Activated CD8-positive, alpha-beta T cell treated with anti-CD3 and anti-CD28 coated beads for 36 hours (primary cell): Measurements from ENCODE around the gene RBM15. TPM values are rescaled to one million over a fixed set of nuclear protein-coding genes. Genes with fewer than 3 reads are reported as not detected.

ENCODE experiments used
- ATAC-seq: fragments of 200-7000 bp; cut with Tn5 transposase; one replicate; pipeline ENCODE4 v1.10.0; 2021; ENCODE audit warnings: mild to moderate bottlenecking, moderate library complexity
- CTCF ChIA-PET: fragments of 350-600 bp; sonication (Branson Sonifier 250); formaldehyde crosslinking; loops from one replicate; lab custom pipeline; 2021; ENCODE audit warnings: antibody characterized with exemption; lab: Charles Lee
- POLR2A ChIA-PET: fragments of 350-600 bp; sonication (Branson Sonifier 250); formaldehyde crosslinking; loops from one replicate; lab custom pipeline; 2021; ENCODE audit warnings: antibody characterized with exemption; lab: Charles Lee
- DNase-seq: peaks from one replicate; pipeline ENCODE4 v3.0.0-alpha.2; 2020
- H3K27ac Mint-ChIP-seq: one replicate; pipeline ENCODE4 v1.8.0; 2021; ENCODE audit warnings: mild to moderate bottlenecking, mixed read lengths
- H3K27me3 Mint-ChIP-seq: one replicate; pipeline ENCODE4 v1.8.0; 2021; ENCODE audit warnings: mixed read lengths
- H3K36me3 Mint-ChIP-seq: one replicate; pipeline ENCODE4 v1.8.0; 2021; ENCODE audit warnings: low read depth, mixed read lengths
- H3K4me1 Mint-ChIP-seq: one replicate; pipeline ENCODE4 v1.8.0; 2021; ENCODE audit warnings: low read depth, mixed read lengths
- H3K4me3 Mint-ChIP-seq: one replicate; pipeline ENCODE4 v1.8.0; 2021; ENCODE audit warnings: mild to moderate bottlenecking, moderate library complexity, mixed read lengths
- H3K9me3 Mint-ChIP-seq: one replicate; pipeline ENCODE4 v1.8.0; 2021; ENCODE audit warnings: mixed read lengths
- CTCF ChIP-seq: fragments of 200-600 bp; IDR thresholded peaks from one replicate; pipeline ENCODE4 v1.8.0; 2022; ENCODE audit warnings: antibody characterized with exemption, mild to moderate bottlenecking
- intact Hi-C: fragments of 100-400 bp; cut with micrococcal nuclease; formaldehyde crosslinking; loops from one replicate; pipeline ENCODE4 v1.10.0; 2022
- total RNA-seq, 2 experiments: library from RNA; stranded (reverse); gene quantifications; one replicate each; pipeline ENCODE4 v1.2.3, GENCODE V29; 2021

The RBM15 gene
- total RNA-seq, 2 experiments from 2014 or later = 70.8 to 72.5 TPM

GRCh38 chr1:110383251-110383990 lies 44.2 kb downstream of the RBM15 start:
- Mint-ChIP-seq H3K4me1 (peaks cover 15% of the 10 kb centered on the region), H3K9me3 (no peaks in the 10 kb centered on the region), H3K27me3 (no peaks in the 10 kb centered on the region), H3K4me3 (no peak overlapping the region), H3K27ac (peak overlapping the region; percentile 60), H3K36me3 (peaks cover 18% of the 10 kb centered on the region)
- ATAC-seq (peak; percentile 37), DNase-seq (no peak)
- intact Hi-C loops = no loop called here
- no peak for TF ChIP-seq CTCF
- ChIA-PET POLR2A (interaction anchor here (0.6 to 1.0 kb wide), 3 partner anchors 15 to 32 kb away, joined by 3 to 5 read pairs (median 4); no protein-coding TSS in a partner anchor), CTCF (interaction anchor here (1.1 to 2.2 kb wide), 5 partner anchors 16 to 187 kb away, joined by 3 to 5 read pairs (median 4); partner anchors contain the start of gene RBM15)

GRCh38 chr1:110384581-110385321 lies 45.6 kb downstream of the RBM15 start:
- H3K36me3 Mint-ChIP-seq = peaks cover 10% of the 10 kb centered on the region
- no peaks in the 10 kb centered on the region for H3K9me3 Mint-ChIP-seq
- TF ChIP-seq CTCF = no peak
- intact Hi-C loops = no loop called here
- ChIA-PET POLR2A (no interaction called here), CTCF (interaction anchor here (1.8 kb wide), 1 partner anchor 177 kb away, joined by 6 read pairs; no protein-coding TSS in a partner anchor)
- ATAC-seq (no peak), DNase-seq (no peak)
- H3K4me3 Mint-ChIP-seq = no peak overlapping the region
- H3K27ac Mint-ChIP-seq = no peak overlapping the region
- H3K27me3 Mint-ChIP-seq = no peaks in the 10 kb centered on the region
- peaks cover 15% of the 10 kb centered on the region for H3K4me1 Mint-ChIP-seq

- H3K9me3 Mint-ChIP-seq = no peaks in the 10 kb centered on the region
- peaks cover 15% of the 10 kb centered on the region for H3K4me1 Mint-ChIP-seq
- H3K27ac Mint-ChIP-seq = no peak overlapping the region
- no peak for TF ChIP-seq CTCF
- H3K27me3 Mint-ChIP-seq = no peaks in the 10 kb centered on the region
- intact Hi-C loops = no loop called here
- DNase-seq = no peak
- POLR2A ChIA-PET = no interaction called here
- CTCF ChIA-PET = interaction anchor here (1.8 kb wide), 2 partner anchors 178 to 182 kb away, joined by 4 to 6 read pairs; no protein-coding TSS in a partner anchor
- ATAC-seq = no peak
- H3K36me3 Mint-ChIP-seq = peaks cover 10% of the 10 kb centered on the region
- H3K4me3 Mint-ChIP-seq = no peak overlapping the region
These were observed 46.2 kb downstream of the RBM15 start for GRCh38 chr1:110385369-110385768.

- Mint-ChIP-seq H3K4me3 (no peak overlapping the region), H3K9me3 (no peaks in the 10 kb centered on the region), H3K27ac (no peak overlapping the region), H3K4me1 (peaks cover 15% of the 10 kb centered on the region), H3K36me3 (peaks cover 7% of the 10 kb centered on the region), H3K27me3 (no peaks in the 10 kb centered on the region)
- no peak for TF ChIP-seq CTCF
- ChIA-PET CTCF (interaction anchor here (0.9 to 1.8 kb wide), 8 partner anchors 27 to 190 kb away, joined by 3 to 4 read pairs (median 3); no protein-coding TSS in a partner anchor), POLR2A (interaction anchor here (1.3 kb wide), 1 partner anchor 47 kb away, joined by 6 read pairs; no protein-coding TSS in a partner anchor)
- ATAC-seq (peak; percentile 34), DNase-seq (no peak)
- intact Hi-C loops = no loop called here
These were observed 48.0 kb downstream of the RBM15 start for GRCh38 chr1:110387048-110387754.
